ENCODE data around the gene CACNA1G. TPM values are rescaled to one million over a fixed set of nuclear protein-coding genes. Genes with fewer than 3 reads are reported as not detected.
A peak's percentile ranks its signal among the peaks of the same experiment; 100 is the strongest.

CACNA1G gene
- polyA plus RNA-seq, 3 donors from 2014 or later, result not detected

- Mint-ChIP-seq H3K4me1 (peaks cover 0 to 5% of the 10 kb centered on the region in 2 donors), H3K9me3 (no peaks in the 10 kb centered on the region), H3K4me3 (no peak overlapping the region), H3K27ac (no peak overlapping the region), H3K27me3 (ENCODE audit: low read depth in 3 of 3) (peaks cover 3 to 13% (median 9%) of the 10 kb centered on the region in 3 donors), H3K36me3 (no peaks in the 10 kb centered on the region)
- no peak for DNase-seq
These were observed 67.5 kb downstream of the CACNA1G start for GRCh38 chr17:50627782-50628601.

DNA sequence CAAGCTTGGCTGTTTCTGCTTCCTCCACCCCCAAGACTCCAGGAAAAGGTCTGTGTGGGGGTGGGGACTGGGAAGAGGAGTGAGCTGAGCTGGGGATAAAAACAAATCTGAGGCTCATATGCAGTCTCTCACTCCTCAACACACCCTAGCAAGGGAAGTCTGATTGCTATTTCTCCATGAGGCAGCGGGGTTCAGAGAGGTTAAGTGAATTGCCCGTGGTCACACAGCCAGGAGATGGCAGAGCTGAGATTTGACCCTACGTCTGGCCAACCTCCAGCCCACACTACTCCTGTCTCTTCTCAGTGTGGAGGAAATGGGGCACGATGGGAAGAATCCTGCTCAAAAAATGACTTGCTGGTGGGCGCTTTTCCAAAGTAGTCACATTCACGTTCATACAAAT, 69.4 kb downstream of the CACNA1G start:
- Mint-ChIP-seq H3K9me3 (no peaks in the 10 kb centered on the region), H3K27ac (no peak overlapping the region), H3K4me1 (peaks cover 0 to 5% of the 10 kb centered on the region in 2 donors), H3K36me3 (no peaks in the 10 kb centered on the region), H3K27me3 (ENCODE audit: low read depth in 3 of 3) (peaks cover 7 to 19% (median 11%) of the 10 kb centered on the region in 3 donors), H3K4me3 (no peak overlapping the region)
- no peak for DNase-seq

GRCh38 chr17:50630524-50631194, 70.1 kb downstream of the CACNA1G start:
- Mint-ChIP-seq H3K36me3 (no peaks in the 10 kb centered on the region), H3K9me3 (no peaks in the 10 kb centered on the region), H3K27ac (no peak overlapping the region), H3K4me3 (no peak overlapping the region), H3K27me3 (ENCODE audit: low read depth in 3 of 3) (peaks cover 7 to 17% (median 11%) of the 10 kb centered on the region in 3 donors), H3K4me1 (peaks cover 0 to 5% of the 10 kb centered on the region in 2 donors)
- peak in 2 of 3 donors; percentile 10 to 20 for DNase-seq

GRCh38 chr17:50631195-50631907, 70.8 kb downstream of the CACNA1G start:
- Mint-ChIP-seq H3K9me3 (no peaks in the 10 kb centered on the region), H3K27me3 (ENCODE audit: low read depth in 3 of 3) (peaks cover 9 to 15% (median 11%) of the 10 kb centered on the region in 3 donors), H3K36me3 (no peaks in the 10 kb centered on the region), H3K4me1 (peaks cover 0 to 5% of the 10 kb centered on the region in 2 donors), H3K27ac (no peak overlapping the region), H3K4me3 (no peak overlapping the region)
- DNase-seq, result no peak

DNA sequence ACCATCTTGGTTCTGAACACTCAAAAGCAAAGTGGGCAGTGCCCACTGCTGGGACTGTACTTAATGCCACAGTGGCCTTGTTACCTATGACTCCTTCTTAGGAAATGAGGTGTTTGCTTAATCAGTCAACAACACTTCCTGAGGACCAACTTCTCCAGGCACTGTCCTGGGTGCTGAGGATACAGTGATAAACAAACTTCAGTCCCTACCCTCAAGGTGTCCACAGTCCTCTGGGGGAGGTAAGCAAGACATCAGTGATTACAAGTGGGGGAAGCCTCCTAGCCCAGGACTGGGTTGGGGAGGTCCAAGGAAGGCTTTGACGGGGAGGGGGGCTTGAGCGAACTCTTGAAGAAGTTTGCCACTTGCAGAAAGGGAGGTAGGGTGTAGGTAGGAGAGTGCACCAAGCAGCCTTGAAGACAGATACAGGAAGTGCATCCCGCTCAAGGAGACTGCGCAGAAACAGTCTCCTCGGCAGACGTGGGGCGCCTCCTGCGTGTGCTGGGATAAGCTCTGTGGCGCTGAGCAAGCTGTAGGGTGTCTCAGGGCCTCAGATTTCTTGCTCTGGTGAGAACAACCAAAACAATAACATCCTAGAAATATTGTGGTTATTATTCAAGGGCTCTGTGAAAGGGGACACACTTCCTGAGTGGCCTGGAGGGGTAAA, 71.5 kb downstream of the CACNA1G start:
- no peaks in the 10 kb centered on the region for H3K36me3 Mint-ChIP-seq
- H3K27me3 Mint-ChIP-seq (ENCODE audit: low read depth in 3 of 3), result peaks cover 8 to 15% (median 9%) of the 10 kb centered on the region in 3 donors
- H3K9me3 Mint-ChIP-seq, result no peaks in the 10 kb centered on the region
- DNase-seq, result no peak
- no peak overlapping the region for H3K27ac Mint-ChIP-seq
- peaks cover 0 to 5% of the 10 kb centered on the region in 2 donors for H3K4me1 Mint-ChIP-seq
- H3K4me3 Mint-ChIP-seq, result no peak overlapping the region

DNA sequence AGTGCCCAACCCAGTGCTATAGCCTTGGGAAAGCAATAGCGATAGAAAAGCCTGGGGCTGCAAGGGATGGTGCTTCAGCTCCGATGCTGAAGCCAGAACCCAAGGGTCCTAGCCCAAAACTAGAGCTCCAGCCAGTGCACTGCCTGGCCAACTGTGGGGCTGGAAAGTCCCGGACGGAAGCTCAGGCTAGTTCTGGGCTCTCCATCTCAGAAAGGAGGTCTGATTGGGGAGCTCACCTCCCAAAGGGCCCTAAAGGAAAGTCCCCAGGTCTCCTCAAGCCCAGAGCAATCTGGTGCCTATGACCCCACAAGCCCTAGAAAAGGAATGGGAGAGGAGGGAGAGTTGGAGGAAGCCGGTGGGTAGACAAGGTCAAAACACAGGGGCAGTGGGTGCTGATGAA, 72.1 kb downstream of the CACNA1G start:
- Mint-ChIP-seq H3K36me3 (no peaks in the 10 kb centered on the region), H3K27me3 (ENCODE audit: low read depth in 3 of 3) (peaks cover 8 to 15% (median 11%) of the 10 kb centered on the region in 3 donors), H3K4me3 (no peak overlapping the region), H3K9me3 (no peaks in the 10 kb centered on the region), H3K4me1 (peaks cover 0 to 5% of the 10 kb centered on the region in 2 donors), H3K27ac (no peak overlapping the region)
- DNase-seq, result no peak

DNA sequence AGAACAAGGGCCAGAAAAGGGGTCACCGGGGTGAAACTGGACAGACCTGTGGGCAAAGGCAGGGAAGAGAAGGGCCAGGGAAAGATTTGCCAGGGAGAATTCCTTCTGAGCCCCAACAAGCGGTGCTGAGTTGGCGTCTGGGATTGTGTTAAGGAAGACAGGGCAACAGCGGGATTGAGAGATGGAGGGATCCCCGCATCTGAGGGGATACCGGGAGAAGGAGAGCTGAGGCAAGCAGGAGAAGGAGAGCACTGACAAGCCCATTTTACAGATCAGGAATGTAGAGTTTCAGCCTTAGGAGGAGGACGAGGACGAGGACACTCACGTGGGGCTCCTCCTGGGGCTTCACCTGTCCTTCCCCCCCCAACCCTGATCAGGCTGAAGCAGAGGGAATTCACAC, 73.2 kb downstream of the CACNA1G start:
- Mint-ChIP-seq H3K4me1 (no peaks in the 10 kb centered on the region), H3K27ac (peak overlapping the region in 1 of 6 donors; percentile 14), H3K9me3 (peaks cover 0 to 3% (median 0%) of the 10 kb centered on the region in 6 donors), H3K27me3 (ENCODE audit: low read depth in 3 of 3) (peaks cover 10 to 15% (median 14%) of the 10 kb centered on the region in 3 donors), H3K36me3 (no peaks in the 10 kb centered on the region), H3K4me3 (peak overlapping the region in 1 of 5 donors; percentile 15)
- no peak for DNase-seq

GRCh38 chr17:50634224-50634914, 73.9 kb downstream of the CACNA1G start, which contains the start of gene ABCC3:
TSS of gene ABCC3 (plus strand) at chr17:50634881. CDS start at chr17:50634937, 56 bp downstream.
- Mint-ChIP-seq H3K27ac (peak within 1 kb of the TSS in 1 of 6 donors; percentile 14), H3K9me3 (peaks cover 0 to 3% (median 0%) of the 10 kb centered on the region in 6 donors), H3K36me3 (no peaks in the 10 kb centered on the region), H3K4me3 (peak within 1 kb of the TSS in 1 of 5 donors; percentile 15), H3K27me3 (ENCODE audit: low read depth in 3 of 3) (peaks cover 10 to 15% (median 14%) of the 10 kb centered on the region in 3 donors), H3K4me1 (no peaks in the 10 kb centered on the region)
- no peak for DNase-seq

GRCh38 chr17:50634915-50635731, 74.6 kb downstream of the CACNA1G start:
- Mint-ChIP-seq H3K27ac (no peak overlapping the region), H3K36me3 (no peaks in the 10 kb centered on the region), H3K9me3 (peaks cover 0 to 3% (median 0%) of the 10 kb centered on the region in 6 donors), H3K4me3 (no peak overlapping the region), H3K4me1 (no peaks in the 10 kb centered on the region), H3K27me3 (ENCODE audit: low read depth in 3 of 3) (peaks cover 10 to 15% (median 14%) of the 10 kb centered on the region in 3 donors)
- DNase-seq, result no peak

- Mint-ChIP-seq H3K36me3 (no peaks in the 10 kb centered on the region), H3K9me3 (peaks cover 0 to 3% (median 0%) of the 10 kb centered on the region in 6 donors), H3K27me3 (ENCODE audit: low read depth in 3 of 3) (peaks cover 9 to 15% (median 14%) of the 10 kb centered on the region in 3 donors), H3K4me3 (no peak overlapping the region), H3K4me1 (no peaks in the 10 kb centered on the region), H3K27ac (no peak overlapping the region)
- no peak for DNase-seq
These were observed 75.1 kb downstream of the CACNA1G start for GRCh38 chr17:50635732-50635981.

GRCh38 chr17:50635982-50636803, 75.7 kb downstream of the CACNA1G start:
- Mint-ChIP-seq H3K27me3 (ENCODE audit: low read depth in 3 of 3) (peaks cover 8 to 15% (median 14%) of the 10 kb centered on the region in 3 donors), H3K27ac (no peak overlapping the region), H3K9me3 (peaks cover 0 to 3% (median 0%) of the 10 kb centered on the region in 6 donors), H3K36me3 (no peaks in the 10 kb centered on the region), H3K4me1 (no peaks in the 10 kb centered on the region), H3K4me3 (no peak overlapping the region)
- no peak for DNase-seq

- H3K27me3 Mint-ChIP-seq (ENCODE audit: low read depth in 3 of 3), result peaks cover 5 to 14% (median 11%) of the 10 kb centered on the region in 3 donors
- no peaks in the 10 kb centered on the region for H3K4me1 Mint-ChIP-seq
- no peak overlapping the region for H3K4me3 Mint-ChIP-seq
- H3K9me3 Mint-ChIP-seq, result peaks cover 0 to 3% (median 0%) of the 10 kb centered on the region in 6 donors
- H3K27ac Mint-ChIP-seq, result no peak overlapping the region
- no peak for DNase-seq
- no peaks in the 10 kb centered on the region for H3K36me3 Mint-ChIP-seq
These were observed 76.3 kb downstream of the CACNA1G start for GRCh38 chr17:50636804-50637195.

All from immature natural killer cell (primary cell).